ENCODE results near the gene DOK6.
"Not testable (repeated sequence)": the region's sequence is repeated elsewhere in the genome, so short reads cannot be mapped to it uniquely, and the experiment has no call there.

DOK6 gene

GRCh38 chr18:69830189-69830588 lies 429.5 kb downstream of the DOK6 start:
- DNase-seq: no peak

GRCh38 chr18:69834980-69835379 lies 434.3 kb downstream of the DOK6 start:
- not testable (repeated sequence) for DNase-seq

- DNase-seq: no peak
Measured at GRCh38 chr18:69838003-69838402, 437.3 kb downstream of the DOK6 start.

GRCh38 chr18:69838620-69839411 lies 438.1 kb downstream of the DOK6 start:
- no peak for DNase-seq

- DNase-seq: no peak
Measured at GRCh38 chr18:69839497-69839896, 438.8 kb downstream of the DOK6 start.

- no peak for DNase-seq
Measured at GRCh38 chr18:69840001-69840400, 439.3 kb downstream of the DOK6 start.

GRCh38 chr18:69840445-69840844 lies 439.8 kb downstream of the DOK6 start:
- DNase-seq: no peak

GRCh38 chr18:69841117-69841516 lies 440.4 kb downstream of the DOK6 start:
- no peak for DNase-seq

- DNase-seq: no peak
Measured at GRCh38 chr18:69843015-69843414, 442.3 kb downstream of the DOK6 start.

- DNase-seq: no peak
Measured at GRCh38 chr18:69844656-69845055, 444.0 kb downstream of the DOK6 start.

- DNase-seq: no peak
Measured at GRCh38 chr18:69845593-69846506, 445.2 kb downstream of the DOK6 start.

GRCh38 chr18:69853051-69853450 lies 452.4 kb downstream of the DOK6 start:
- no peak for DNase-seq

GRCh38 chr18:69854455-69854854 lies 453.8 kb downstream of the DOK6 start:
- DNase-seq: no peak

- no peak for DNase-seq
Measured at GRCh38 chr18:69858897-69859296, 458.2 kb downstream of the DOK6 start.

- DNase-seq: not testable (repeated sequence)
Measured at GRCh38 chr18:69864802-69865201, 464.1 kb downstream of the DOK6 start.

GRCh38 chr18:69865776-69866175 lies 465.1 kb downstream of the DOK6 start:
- no peak for DNase-seq

GRCh38 chr18:69866212-69866611 lies 465.5 kb downstream of the DOK6 start:
- DNase-seq: no peak

- DNase-seq: no peak
Measured at GRCh38 chr18:69870736-69871135, 470.0 kb downstream of the DOK6 start.

GRCh38 chr18:69871363-69871762 lies 470.7 kb downstream of the DOK6 start:
- DNase-seq: no peak

- no peak for DNase-seq
Measured at GRCh38 chr18:69872661-69873060, 472.0 kb downstream of the DOK6 start.

- DNase-seq: no peak
Measured at GRCh38 chr18:69874058-69874457, 473.4 kb downstream of the DOK6 start.

GRCh38 chr18:69876490-69876889 lies 475.8 kb downstream of the DOK6 start:
- DNase-seq: no peak

- no peak for DNase-seq
Measured at GRCh38 chr18:69878213-69878933, 477.7 kb downstream of the DOK6 start.
